Activated CD4-positive, alpha-beta T cell treated with anti-CD3 and anti-CD28 coated beads, Interleukin-2, Interleukin-4, amounts not matched to agents 100 ng/mL and 50 ng/mL, durations not matched to agents 16 hours and 8 hours (primary cell): Measurements from ENCODE around the gene KMT2A.
"Not testable (repeated sequence)": the region's sequence is repeated elsewhere in the genome, so short reads cannot be mapped to it uniquely, and the experiment has no call there.

Experiments
- DNase-seq: peaks from one replicate; pipeline ENCODE4 v3.0.0-alpha.2; 2020; ENCODE audit warnings: low spot score

KMT2A gene

GRCh38 chr11:118435893-118436624, at the start of gene KMT2A:
KMT2A (plus strand) TSS chr11:118436492; CDS start chr11:118436513, 21 bp downstream.
- peak; percentile 95 for DNase-seq

DNA sequence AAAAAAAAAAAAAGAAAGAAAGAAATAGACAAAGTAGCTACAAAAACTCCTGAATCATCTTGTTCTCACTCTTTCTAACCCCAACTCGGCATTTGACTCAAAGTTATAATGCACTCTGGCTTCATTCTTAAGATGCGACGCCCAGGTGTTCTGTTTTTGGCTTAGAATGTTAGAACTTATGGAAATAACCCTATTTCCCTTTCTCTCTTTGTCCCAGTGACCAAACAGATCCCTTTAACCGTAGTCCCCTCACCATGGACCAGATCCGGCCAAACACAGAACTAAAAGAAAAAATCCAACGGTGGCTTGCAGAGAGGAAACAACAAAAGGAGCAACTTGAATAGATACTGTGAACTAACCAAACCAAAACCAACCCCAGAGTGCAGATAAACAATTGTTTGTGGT, 40.2 kb upstream of the KMT2A start:
- peak; percentile 50 for DNase-seq

DNA sequence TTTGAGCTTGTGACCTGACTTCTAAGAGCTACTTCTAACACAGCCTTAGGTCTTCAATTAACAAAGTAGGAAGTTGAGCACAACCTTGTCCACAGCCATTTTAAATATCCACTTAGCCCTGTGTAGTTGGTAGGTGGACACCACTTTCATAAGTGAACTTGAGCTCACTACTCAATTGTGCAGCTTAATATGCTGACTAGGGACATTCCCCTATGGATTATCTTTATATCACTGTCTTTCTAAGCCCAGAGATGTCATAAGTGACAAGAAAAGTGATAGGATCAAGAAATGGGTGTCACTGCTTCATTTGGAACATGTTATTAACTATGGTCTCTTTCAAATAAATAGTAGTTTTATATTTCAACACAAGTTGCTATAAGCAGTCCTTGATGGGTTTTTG, 38.8 kb upstream of the KMT2A start:
- DNase-seq, result no peak

GRCh38 chr11:118398791-118399559, 37.3 kb upstream of the KMT2A start:
- DNase-seq, result peak; percentile 75

GRCh38 chr11:118401151-118401879, 35.0 kb upstream of the KMT2A start, which contains the start of gene ATP5MG:
ATP5MG (plus strand) TSS chr11:118401606; CDS start chr11:118401666, 60 bp downstream.
- DNase-seq, result peak; percentile 93

DNA sequence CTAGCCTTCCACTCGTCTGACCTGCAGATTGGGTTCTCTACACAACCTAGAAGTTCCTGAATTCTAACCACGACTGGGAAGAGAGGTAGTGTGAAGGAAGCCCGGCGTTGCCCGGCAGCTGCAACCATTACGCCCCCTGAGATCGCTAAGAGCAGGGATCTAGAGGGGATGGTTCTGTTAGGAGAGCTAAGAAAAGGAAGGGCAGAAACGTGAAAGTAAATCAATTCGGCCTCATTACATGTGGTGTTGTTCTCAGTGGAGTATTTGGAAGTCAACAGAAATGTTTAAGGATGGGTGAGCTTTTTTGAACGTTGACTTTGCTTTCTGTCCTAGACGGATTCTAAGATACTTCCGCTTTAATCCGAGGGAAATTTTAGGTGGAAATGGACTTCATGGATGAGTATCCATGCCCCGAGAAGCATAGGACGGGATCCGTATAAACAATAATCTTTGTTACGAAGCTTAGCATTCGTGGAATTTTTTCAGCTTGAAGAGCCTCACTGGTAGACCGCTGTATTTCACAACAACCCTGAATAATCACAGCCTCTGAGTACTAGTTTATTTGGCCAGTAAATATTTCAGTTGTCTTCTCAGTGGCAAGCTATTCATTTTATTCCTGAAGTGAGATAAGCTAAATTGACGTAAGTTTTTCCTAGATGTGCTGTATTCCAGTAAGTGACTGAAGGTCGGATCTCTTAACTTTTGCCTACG, 34.3 kb upstream of the KMT2A start:
- no peak for DNase-seq

DNA sequence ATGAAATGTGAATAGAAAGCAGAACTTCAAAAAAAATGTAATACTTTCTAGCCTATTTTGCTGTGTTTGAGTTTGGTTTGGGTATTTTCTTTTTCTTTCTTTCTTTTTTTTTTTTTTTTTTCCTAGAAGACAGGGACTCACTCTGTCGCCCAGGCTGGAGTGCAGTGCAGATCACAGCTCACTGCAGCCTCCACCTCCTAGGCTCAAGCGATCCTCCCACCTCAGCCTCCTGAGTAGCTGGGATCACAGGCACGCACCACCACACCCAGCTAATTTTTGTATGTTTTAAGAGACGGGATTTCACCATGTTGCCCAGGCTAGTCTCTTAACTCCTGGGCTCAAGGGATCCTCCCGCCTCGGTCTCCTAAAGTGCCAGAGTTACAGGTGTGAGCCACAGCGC, 33.7 kb upstream of the KMT2A start:
- not testable (repeated sequence) for DNase-seq

- DNase-seq, result no peak
Observed at GRCh38 chr11:118406599-118407166, 29.6 kb upstream of the KMT2A start.

GRCh38 chr11:118410055-118410745, 26.1 kb upstream of the KMT2A start:
- DNase-seq, result no peak

DNA sequence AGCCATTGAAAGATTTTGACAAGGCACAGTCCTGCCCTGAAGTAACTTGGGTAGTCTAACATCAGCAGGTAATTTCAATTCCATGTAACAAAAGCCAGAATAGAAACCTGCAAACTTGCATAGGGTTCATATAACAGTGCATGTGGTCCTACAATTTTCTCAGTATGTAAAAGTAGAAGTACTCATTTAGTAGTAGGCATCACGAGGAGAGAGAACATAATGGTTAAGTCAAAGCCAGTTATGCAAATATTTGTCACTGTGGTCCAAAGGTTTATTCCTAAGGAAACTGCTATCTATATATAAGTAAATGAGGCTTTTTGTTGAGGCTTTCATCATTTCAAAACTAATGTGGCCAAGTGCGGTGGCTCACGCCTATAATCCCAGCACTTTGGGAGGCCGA, 24.8 kb upstream of the KMT2A start:
- DNase-seq, result no peak

GRCh38 chr11:118412921-118413320, 23.4 kb upstream of the KMT2A start:
- DNase-seq, result no peak

- no peak for DNase-seq
Observed at GRCh38 chr11:118415062-118415738, 21.1 kb upstream of the KMT2A start.

DNA sequence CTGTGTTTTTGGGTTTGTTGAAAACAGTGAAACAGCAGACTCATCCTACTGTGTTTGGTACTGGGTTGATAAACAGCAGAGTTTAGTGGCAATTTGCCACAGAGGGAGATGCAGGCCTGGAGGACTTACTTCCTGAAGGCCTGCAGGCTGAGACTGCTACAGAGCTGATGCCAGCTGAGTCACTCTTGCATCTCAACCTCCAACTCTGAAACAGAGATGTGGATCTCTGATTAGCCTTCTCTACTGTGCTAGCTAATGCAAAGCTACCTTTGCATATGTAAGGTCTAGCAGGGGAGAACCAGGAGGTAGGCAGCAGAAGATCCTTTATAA, 20.6 kb upstream of the KMT2A start:
- peak; percentile 62 for DNase-seq

- not testable (repeated sequence) for DNase-seq
Observed at GRCh38 chr11:118416900-118417299, 19.4 kb upstream of the KMT2A start.

DNA sequence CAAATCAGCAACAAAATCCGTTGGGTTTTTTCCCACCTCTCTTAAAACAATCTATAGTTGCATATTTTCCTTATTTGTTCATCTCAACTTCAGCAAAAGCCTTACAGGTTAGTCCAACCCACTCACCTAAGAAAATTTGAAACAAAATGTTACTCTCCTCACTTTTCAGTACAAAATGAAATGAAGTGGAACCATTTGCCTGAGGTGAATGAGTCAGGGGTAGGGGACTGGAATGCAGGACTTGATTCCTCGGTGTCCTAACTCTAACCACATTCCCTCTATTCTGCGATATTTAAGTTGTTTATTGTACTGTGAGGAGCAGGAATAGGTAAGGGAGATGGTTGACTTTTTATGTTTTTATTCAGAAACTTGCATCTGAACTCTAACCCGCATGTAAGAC, 18.5 kb upstream of the KMT2A start:
- no peak for DNase-seq

DNA sequence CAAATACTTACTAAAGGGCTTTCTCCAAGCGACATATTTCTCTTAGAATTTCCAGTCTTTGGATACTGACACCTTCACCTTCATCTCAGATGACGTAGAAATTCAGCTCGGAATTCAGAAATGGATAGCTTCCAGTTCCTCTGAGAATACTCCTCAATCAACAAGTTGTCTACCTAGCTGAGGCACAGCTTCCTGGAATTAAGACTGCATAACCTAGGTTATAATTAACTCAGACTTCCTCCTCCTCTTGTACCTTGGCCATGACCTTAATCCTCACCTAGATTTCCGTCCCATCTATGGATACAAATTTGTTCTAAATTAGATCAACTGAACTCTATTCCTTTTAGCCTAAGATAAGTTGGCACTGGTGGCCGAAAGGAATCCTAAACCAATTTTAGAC, 17.5 kb upstream of the KMT2A start:
- DNase-seq, result no peak

DNA sequence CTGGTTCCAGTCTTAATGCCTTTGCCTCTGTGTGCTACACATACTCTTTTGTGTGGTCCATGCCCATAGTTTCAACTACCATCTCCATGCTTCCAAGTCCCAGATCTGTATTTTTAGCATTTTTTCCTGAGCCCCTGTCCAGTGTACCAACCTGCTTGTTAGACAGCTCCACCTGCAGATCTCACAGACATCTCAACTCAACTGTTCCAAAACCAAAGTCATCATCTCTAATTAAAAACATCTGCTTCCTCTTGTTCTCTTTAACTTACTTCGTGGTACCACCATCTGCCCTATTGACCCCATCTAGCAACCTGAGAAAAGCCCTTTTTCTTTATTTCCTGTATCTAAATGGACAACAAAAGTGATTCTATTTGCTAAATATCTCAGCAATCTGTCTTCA, 8.6 kb upstream of the KMT2A start:
- DNase-seq, result no peak

GRCh38 chr11:118430956-118431355, 5.3 kb upstream of the KMT2A start:
- DNase-seq, result no peak

DNA sequence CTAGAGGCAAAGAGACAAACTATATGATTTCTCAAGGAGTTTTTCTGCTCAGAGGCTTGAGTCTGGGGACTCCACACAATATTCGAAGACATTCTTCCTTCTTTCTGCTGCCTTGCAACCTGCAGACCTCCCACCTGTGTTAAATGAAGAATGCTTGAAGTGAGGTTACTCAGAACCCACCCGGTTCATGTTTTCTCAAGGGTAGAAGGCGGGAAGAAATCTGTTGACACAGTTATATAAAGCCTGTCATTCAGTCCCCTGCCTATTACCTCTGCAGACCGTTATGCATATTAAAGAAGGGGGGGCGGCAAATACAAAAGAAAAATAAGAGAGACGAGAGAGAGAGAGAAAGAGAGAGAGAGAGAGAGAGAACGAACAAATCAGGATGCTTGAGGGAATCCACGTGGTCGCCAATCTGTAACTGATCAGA, 2.2 kb upstream of the KMT2A start:
- DNase-seq, result no peak

- DNase-seq, result peak; percentile 66
Observed at GRCh38 chr11:118434553-118435289, 1.6 kb upstream of the KMT2A start.
